T-cell (primary cell): ENCODE data around the gene DDX25. TPM values are rescaled to one million over a fixed set of nuclear protein-coding genes. Genes with fewer than 3 reads are reported as not detected.

Source experiments
- ATAC-seq, 4 experiments: fragments of 200-7000 bp in 3 of 4; fragments of 150-1000 bp in 1 of 4; cut with Tn5 transposase; replicated peaks in 1 of 4; 1 replicate in 3 of 4; 2 replicates in 1 of 4; pipeline ENCODE4 v1.10.0; 2021; ENCODE audit warnings: moderate library complexity in 3 of 4, mild to moderate bottlenecking in 2 of 4, moderate number of reproducible peaks in 1 of 4
- CTCF ChIA-PET, 2 donors: fragments of 300-600 bp; sonication (Branson Sonifier 250); formaldehyde crosslinking; loops; one replicate each; lab custom pipeline; 2022; ENCODE audit warnings: antibody characterized with exemption in 2 of 2; lab: Charles Lee
- POLR2A ChIA-PET, 2 donors: fragments of 300-600 bp; sonication (Branson Sonifier 250); formaldehyde crosslinking; loops; one replicate each; lab custom pipeline; 2022; ENCODE audit warnings: antibody characterized with exemption in 2 of 2; lab: Charles Lee
- DNase-seq, 35 experiments: peaks; one replicate each; pipeline versions ENCODE4 v3.0.0 to v3.0.0-alpha.2; 2013 to 2023
- H3K27ac ChIP-seq: one replicate; pipeline ENCODE4 v1.5.1; 2013; ENCODE audit warnings: low read length
- H3K27me3 ChIP-seq, 2 experiments: replicated peaks in 1 of 2; 1 replicate in 1 of 2; 2 replicates in 1 of 2; pipeline versions ENCODE4 v1.6.1 to v1.7.0; 2013; ENCODE audit warnings: low read length in 1 of 2, mixed read lengths in 1 of 2; ENCODE audit not compliant: control insufficient read depth in 2 of 2, insufficient read depth in 2 of 2; ENCODE audit errors: extremely low read depth in 1 of 2
- H3K36me3 ChIP-seq, 2 donors: 1 replicate in 1 of 2; 2 replicates in 1 of 2; pipeline versions ENCODE4 v1.6.1 to v1.7.0; 2013; ENCODE audit warnings: low read length in 1 of 2; ENCODE audit not compliant: control insufficient read depth in 2 of 2, insufficient read depth in 1 of 2; ENCODE audit errors: extremely low read depth in 1 of 2
- H3K4me1 ChIP-seq, 2 experiments: 1 replicate in 1 of 2; 2 replicates in 1 of 2; pipeline versions ENCODE4 v1.6.1 to v1.7.0; 2013; ENCODE audit warnings: low read length in 2 of 2, mixed read lengths in 1 of 2; ENCODE audit not compliant: insufficient read depth in 2 of 2, control insufficient read depth in 1 of 2; ENCODE audit errors: extremely low read depth in 1 of 2
- H3K4me3 ChIP-seq, 2 donors: 1 replicate in 1 of 2; 2 replicates in 1 of 2; pipeline versions ENCODE4 v1.5.1 to v1.7.0; 2013; ENCODE audit warnings: mild to moderate bottlenecking in 2 of 2, low read length in 1 of 2, moderate library complexity in 1 of 2; ENCODE audit not compliant: control insufficient read depth in 1 of 2; ENCODE audit errors: extremely low read depth in 1 of 2
- H3K9me3 ChIP-seq: 2 replicates; pipeline ENCODE4 v1.7.0; 2013
- H3K27ac Mint-ChIP-seq, 2 donors: one replicate each; pipeline ENCODE4 v1.8.0; 2020 to 2021; ENCODE audit warnings: mild to moderate bottlenecking in 2 of 2, mixed read lengths in 2 of 2
- H3K27me3 Mint-ChIP-seq, 2 donors: one replicate each; pipeline ENCODE4 v1.8.0; 2021 to 2022; ENCODE audit warnings: mixed read lengths in 2 of 2
- H3K36me3 Mint-ChIP-seq: one replicate; pipeline ENCODE4 v1.8.0; 2021; ENCODE audit warnings: mixed read lengths
- H3K4me1 Mint-ChIP-seq, 3 donors: one replicate each; pipeline ENCODE4 v1.8.0; 2020 to 2022; ENCODE audit warnings: mixed read lengths in 3 of 3, mild to moderate bottlenecking in 1 of 3
- H3K4me3 Mint-ChIP-seq, 3 donors: one replicate each; pipeline ENCODE4 v1.8.0; 2020 to 2022; ENCODE audit warnings: mild to moderate bottlenecking in 3 of 3, mixed read lengths in 3 of 3, moderate library complexity in 3 of 3
- H3K9me3 Mint-ChIP-seq, 3 donors: one replicate each; pipeline ENCODE4 v1.8.0; 2020 to 2022; ENCODE audit warnings: mixed read lengths in 3 of 3
- WGBS: methylation state at CpG from one replicate; pipeline ENCODE4 v1.1.5; 2013; ENCODE audit warnings: missing lambda C conversion rate; ENCODE audit not compliant: insufficient coverage; 5-methylcytosine and 5-hydroxymethylcytosine counted together
- total RNA-seq, 35 experiments: library from RNA in 6 of 35; stranded (reverse) in 6 of 35; fragments of 120-200 nt in 1 of 35; gene quantifications; one replicate each; pipeline versions ENCODE4 v1.2.1 to v1.2.4 and lab custom pipeline; 2013 to 2026

The DDX25 gene
- total RNA-seq, 5 donors from 2014 or later (not counting 1 experiment from before 2014, with no cell fraction given): 0.16 to 0.26 (median 0.16) TPM; not detected in 2

DNA sequence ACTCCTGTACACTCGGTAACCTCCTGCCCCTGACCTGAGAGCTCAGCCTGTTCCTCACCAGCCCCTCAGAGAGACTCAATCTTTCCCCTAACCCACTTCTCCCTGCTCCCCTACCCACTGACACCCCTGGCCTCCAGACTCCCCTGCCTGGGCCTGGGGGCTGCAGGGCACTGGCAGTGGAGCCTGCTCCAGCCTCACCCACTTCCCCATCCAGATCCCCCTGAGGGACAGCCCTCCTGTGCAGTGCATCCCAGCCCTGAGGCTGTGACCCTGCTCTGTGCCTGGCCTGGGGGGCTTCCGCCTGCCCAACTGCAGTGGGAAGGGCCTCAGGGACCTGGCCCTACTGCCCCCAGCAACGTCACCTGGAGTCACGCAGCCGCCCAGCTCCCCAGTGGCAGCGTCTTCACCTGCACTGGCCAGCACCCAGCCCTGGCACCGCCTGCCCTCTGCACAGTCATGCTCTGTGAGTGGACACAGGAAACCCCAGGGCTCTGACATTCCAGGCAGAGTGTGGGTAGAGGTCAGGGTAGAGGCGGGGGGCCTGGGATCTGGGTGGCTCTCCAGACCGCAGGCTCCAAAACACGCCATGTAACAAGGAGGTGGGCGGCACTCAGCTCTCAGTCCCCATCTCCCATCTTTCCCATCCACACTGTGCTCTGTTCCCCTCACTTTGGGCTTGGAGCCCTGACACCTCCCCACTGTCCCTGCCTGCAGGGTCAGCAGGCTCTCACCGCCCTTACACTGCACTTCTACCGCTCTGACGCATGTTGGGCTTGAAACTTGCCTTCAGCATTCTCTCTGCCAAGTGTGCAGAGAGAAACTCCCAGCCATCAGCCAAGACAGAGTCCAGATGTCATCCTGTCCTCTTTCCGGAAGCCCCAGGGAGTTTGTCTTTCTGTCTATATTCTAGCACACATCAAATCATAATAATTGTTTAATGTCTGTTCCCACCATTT lies 46.7 kb downstream of the DDX25 start:
- H3K27ac Mint-ChIP-seq: no peak overlapping the region
- no peaks in the 10 kb centered on the region for H3K36me3 Mint-ChIP-seq
- ChIA-PET POLR2A (no interaction called here), CTCF (no interaction called here)
- no peaks in the 10 kb centered on the region for H3K4me1 Mint-ChIP-seq
- no peak overlapping the region for H3K27ac ChIP-seq
- 88% methylated on average over 13 of the region's 15 CpGs for WGBS
- ATAC-seq (no peak), DNase-seq (no peak)
- H3K27me3 ChIP-seq: peaks cover 0 to 30% of the 10 kb centered on the region in 2 experiments
- no peaks in the 10 kb centered on the region for H3K9me3 ChIP-seq
- no peaks in the 10 kb centered on the region for H3K4me1 ChIP-seq
- H3K27me3 Mint-ChIP-seq: peaks cover 0 to 7% of the 10 kb centered on the region in 2 donors
- no peak overlapping the region for H3K4me3 Mint-ChIP-seq
- no peak overlapping the region for H3K4me3 ChIP-seq
- H3K36me3 ChIP-seq: no peaks in the 10 kb centered on the region
- no peaks in the 10 kb centered on the region for H3K9me3 Mint-ChIP-seq

DNA sequence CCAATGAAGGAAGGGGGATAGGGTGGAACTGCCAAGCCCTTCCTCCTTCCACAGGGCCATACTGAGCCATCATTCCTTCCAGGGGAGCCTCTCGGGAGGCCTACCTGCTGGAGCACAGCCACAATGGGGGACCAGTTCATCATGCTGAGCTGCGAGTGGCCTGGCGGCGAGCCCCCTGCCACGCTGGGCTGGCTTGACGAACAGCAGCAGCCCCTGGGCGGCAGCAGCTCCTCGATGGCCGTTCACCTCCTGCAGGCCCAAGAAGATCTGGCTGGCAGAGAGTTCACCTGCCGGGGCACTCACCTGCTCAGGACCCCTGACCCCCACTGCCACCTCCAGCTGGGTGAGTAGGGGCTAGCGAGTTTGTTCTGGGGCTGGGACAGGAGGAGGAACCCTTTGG lies 47.4 kb downstream of the DDX25 start:
- POLR2A ChIA-PET: no interaction called here
- Mint-ChIP-seq H3K4me1 (no peaks in the 10 kb centered on the region), H3K27me3 (peaks cover 0 to 7% of the 10 kb centered on the region in 2 donors), H3K27ac (no peak overlapping the region), H3K4me3 (no peak overlapping the region), H3K9me3 (no peaks in the 10 kb centered on the region), H3K36me3 (no peaks in the 10 kb centered on the region)
- 75% methylated on average over 9 of the region's 11 CpGs for WGBS
- DNase-seq (no peak), ATAC-seq (no peak)
- CTCF ChIA-PET: no interaction called here
- Histone ChIP-seq H3K9me3 (no peaks in the 10 kb centered on the region), H3K4me1 (no peaks in the 10 kb centered on the region), H3K36me3 (no peaks in the 10 kb centered on the region), H3K27ac (no peak overlapping the region), H3K27me3 (peaks cover 0 to 29% of the 10 kb centered on the region in 2 experiments), H3K4me3 (no peak overlapping the region)

GRCh38 chr11:125952559-125952958 lies 48.3 kb downstream of the DDX25 start:
- Histone ChIP-seq H3K4me3 (no peak overlapping the region), H3K36me3 (no peaks in the 10 kb centered on the region), H3K9me3 (no peaks in the 10 kb centered on the region), H3K4me1 (no peaks in the 10 kb centered on the region), H3K27ac (no peak overlapping the region), H3K27me3 (peaks cover 0 to 29% of the 10 kb centered on the region in 2 experiments)
- 83% methylated on average over 1 of the region's 2 CpGs for WGBS
- ATAC-seq: no peak
- H3K9me3 Mint-ChIP-seq: no peaks in the 10 kb centered on the region
- H3K4me3 Mint-ChIP-seq: no peak overlapping the region
- H3K4me1 Mint-ChIP-seq: peaks cover under 1 to 2% (median under 1%) of the 10 kb centered on the region in 3 donors
- POLR2A ChIA-PET: no interaction called here
- CTCF ChIA-PET: no interaction called here
- H3K36me3 Mint-ChIP-seq: no peaks in the 10 kb centered on the region
- H3K27me3 Mint-ChIP-seq: peaks cover 0 to 7% of the 10 kb centered on the region in 2 donors
- no peak overlapping the region for H3K27ac Mint-ChIP-seq
- DNase-seq: no peak

DNA sequence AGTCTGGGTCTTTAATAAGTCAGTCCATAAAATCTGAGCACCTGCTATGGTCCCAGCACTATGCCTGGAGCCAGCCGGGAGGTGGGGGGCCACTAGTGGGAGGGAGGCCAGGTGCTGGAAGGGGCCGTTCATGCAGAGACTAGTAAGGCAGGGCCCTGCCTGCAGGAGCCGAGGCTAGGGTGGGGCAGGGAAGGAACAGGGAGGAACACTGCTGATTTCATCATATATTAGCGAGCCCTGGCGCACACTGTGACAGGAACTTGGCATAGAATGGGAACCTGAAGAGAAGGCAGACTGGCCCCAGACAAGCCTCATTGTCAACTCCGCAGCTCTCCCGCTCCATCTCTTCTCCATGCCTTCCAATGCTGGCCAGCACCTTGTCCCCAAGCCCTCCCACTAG lies 48.7 kb downstream of the DDX25 start:
- H3K36me3 Mint-ChIP-seq: no peaks in the 10 kb centered on the region
- ATAC-seq (no peak), DNase-seq (no peak)
- CTCF ChIA-PET: no interaction called here
- H3K9me3 ChIP-seq: no peaks in the 10 kb centered on the region
- H3K4me1 ChIP-seq: no peaks in the 10 kb centered on the region
- no peak overlapping the region for H3K27ac Mint-ChIP-seq
- H3K27ac ChIP-seq: no peak overlapping the region
- WGBS: 62% methylated on average over 5 of the region's 7 CpGs
- H3K4me1 Mint-ChIP-seq: peaks cover 3 to 6% (median 4%) of the 10 kb centered on the region in 3 donors
- H3K9me3 Mint-ChIP-seq: no peaks in the 10 kb centered on the region
- H3K4me3 ChIP-seq: no peak overlapping the region
- H3K36me3 ChIP-seq: no peaks in the 10 kb centered on the region
- H3K4me3 Mint-ChIP-seq: no peak overlapping the region
- H3K27me3 ChIP-seq: peaks cover 0 to 25% of the 10 kb centered on the region in 2 experiments
- POLR2A ChIA-PET: no interaction called here
- peaks cover 0 to 7% of the 10 kb centered on the region in 2 donors for H3K27me3 Mint-ChIP-seq

GRCh38 chr11:125953401-125953935 lies 49.2 kb downstream of the DDX25 start:
- Histone ChIP-seq H3K27me3 (peaks cover 0 to 20% of the 10 kb centered on the region in 2 experiments), H3K36me3 (no peaks in the 10 kb centered on the region), H3K4me3 (no peak overlapping the region), H3K27ac (no peak overlapping the region), H3K9me3 (no peaks in the 10 kb centered on the region), H3K4me1 (no peaks in the 10 kb centered on the region)
- H3K27ac Mint-ChIP-seq: no peak overlapping the region
- POLR2A ChIA-PET: no interaction called here
- H3K27me3 Mint-ChIP-seq: peaks cover 0 to 7% of the 10 kb centered on the region in 2 donors
- 84% methylated on average over 19 of the region's 20 CpGs for WGBS
- ATAC-seq (no peak), DNase-seq (no peak)
- CTCF ChIA-PET: no interaction called here
- H3K4me3 Mint-ChIP-seq: no peak overlapping the region
- no peaks in the 10 kb centered on the region for H3K9me3 Mint-ChIP-seq
- peaks cover 3 to 6% (median 4%) of the 10 kb centered on the region in 3 donors for H3K4me1 Mint-ChIP-seq
- no peaks in the 10 kb centered on the region for H3K36me3 Mint-ChIP-seq

DNA sequence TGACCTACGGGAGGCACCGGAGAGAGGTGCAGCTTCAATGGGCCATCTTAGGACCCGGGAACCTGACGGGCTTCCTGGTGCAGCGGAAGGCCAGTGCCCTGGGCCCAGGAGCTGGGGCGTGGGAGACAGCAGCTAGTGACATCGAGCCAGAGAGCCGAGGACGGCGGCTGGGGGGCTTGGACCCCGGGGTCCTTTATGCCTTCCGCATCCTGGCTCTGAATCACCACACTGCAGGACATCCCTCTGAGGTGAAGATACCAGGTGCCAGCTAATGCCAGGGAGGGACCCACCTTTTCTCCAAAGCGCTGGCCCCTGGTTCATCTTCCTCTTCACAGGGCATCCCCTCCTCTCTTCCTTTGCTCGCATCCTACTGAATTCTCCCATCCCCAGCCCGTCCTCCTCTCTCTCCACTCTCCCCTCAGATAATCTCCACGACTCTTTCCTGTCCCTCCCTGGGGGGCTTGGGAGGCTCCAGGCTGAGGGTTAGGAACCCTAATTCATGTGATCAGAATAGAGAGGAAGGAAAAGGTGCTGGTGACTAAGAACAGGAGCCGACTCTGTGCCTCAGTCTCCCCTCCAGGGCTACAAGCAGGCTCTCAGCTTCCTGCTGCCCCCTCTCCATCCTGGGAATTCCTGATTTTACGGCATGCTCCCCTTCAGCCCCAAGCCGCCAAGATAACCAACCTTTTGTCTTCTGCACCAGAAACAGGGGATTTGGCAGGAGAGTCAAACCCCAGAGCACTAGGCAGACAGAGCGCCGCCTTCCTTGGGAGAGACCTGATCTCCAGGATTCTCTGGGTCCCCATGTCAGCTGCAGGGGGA lies 50.0 kb downstream of the DDX25 start:
- Mint-ChIP-seq H3K4me3 (no peak overlapping the region), H3K4me1 (peaks cover 3 to 6% (median 4%) of the 10 kb centered on the region in 3 donors), H3K27ac (no peak overlapping the region), H3K9me3 (no peaks in the 10 kb centered on the region), H3K27me3 (peaks cover 0 to 4% of the 10 kb centered on the region in 2 donors), H3K36me3 (no peaks in the 10 kb centered on the region)
- ChIA-PET POLR2A (no interaction called here), CTCF (no interaction called here)
- Histone ChIP-seq H3K27me3 (peaks cover 0 to 19% of the 10 kb centered on the region in 2 experiments), H3K4me3 (no peak overlapping the region), H3K36me3 (no peaks in the 10 kb centered on the region), H3K27ac (no peak overlapping the region), H3K4me1 (no peaks in the 10 kb centered on the region), H3K9me3 (no peaks in the 10 kb centered on the region)
- WGBS: 90% methylated on average over 19 of the region's 21 CpGs
- DNase-seq (no peak), ATAC-seq (no peak)
